Measurements from ENCODE around the gene IMPG1.

Gene IMPG1

DNA sequence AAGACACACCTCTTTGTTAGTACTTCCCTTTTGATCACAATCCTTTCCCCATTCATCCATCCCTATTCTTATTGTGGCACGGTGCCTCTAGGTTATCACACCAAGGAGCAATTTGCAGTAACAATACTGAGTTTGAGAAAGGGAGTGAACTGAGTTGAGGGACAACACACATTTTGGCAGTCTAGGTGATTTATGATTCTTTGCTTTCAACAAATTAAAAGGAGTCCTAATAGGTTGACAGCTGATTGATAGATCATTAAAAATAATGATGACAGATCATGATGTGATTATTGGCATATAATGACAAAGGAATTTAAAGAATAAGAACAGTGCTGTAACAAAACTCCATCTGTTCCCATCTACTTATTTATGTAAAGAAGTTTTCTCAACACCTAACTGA, 36.7 kb downstream of the IMPG1 start:
- DNase-seq (ENCODE audit: low spot score), result no peak
- in situ Hi-C loops (cut with MboI; ENCODE audit: low pct_unique_long_range_greater_than_20kb, low sequenced_read_pairs, unreplicated experiment), result loop anchor here (25.0 kb wide), 1 partner anchor 102 kb away; no protein-coding TSS in a partner anchor
- no peak for TF ChIP-seq CTCF (IDR thresholded peaks at IDR 0.05; ENCODE audit: extremely low read depth, insufficient read depth, missing control alignments)

GRCh38 chr6:76026101-76026500, 46.4 kb downstream of the IMPG1 start:
- in situ Hi-C loops (cut with MboI; ENCODE audit: low pct_unique_long_range_greater_than_20kb, low sequenced_read_pairs, unreplicated experiment), result loop anchor here (25.0 kb wide), 1 partner anchor 111 kb away; no protein-coding TSS in a partner anchor
- no peak for DNase-seq (ENCODE audit: low spot score)
- TF ChIP-seq CTCF (IDR thresholded peaks at IDR 0.05; ENCODE audit: extremely low read depth, insufficient read depth, missing control alignments), result no peak

- TF ChIP-seq CTCF (IDR thresholded peaks at IDR 0.05; ENCODE audit: extremely low read depth, insufficient read depth, missing control alignments), result no peak
- in situ Hi-C loops (cut with MboI; ENCODE audit: low pct_unique_long_range_greater_than_20kb, low sequenced_read_pairs, unreplicated experiment), result no loop called here
These were observed 57.6 kb downstream of the IMPG1 start for GRCh38 chr6:76014626-76015530.

DNA sequence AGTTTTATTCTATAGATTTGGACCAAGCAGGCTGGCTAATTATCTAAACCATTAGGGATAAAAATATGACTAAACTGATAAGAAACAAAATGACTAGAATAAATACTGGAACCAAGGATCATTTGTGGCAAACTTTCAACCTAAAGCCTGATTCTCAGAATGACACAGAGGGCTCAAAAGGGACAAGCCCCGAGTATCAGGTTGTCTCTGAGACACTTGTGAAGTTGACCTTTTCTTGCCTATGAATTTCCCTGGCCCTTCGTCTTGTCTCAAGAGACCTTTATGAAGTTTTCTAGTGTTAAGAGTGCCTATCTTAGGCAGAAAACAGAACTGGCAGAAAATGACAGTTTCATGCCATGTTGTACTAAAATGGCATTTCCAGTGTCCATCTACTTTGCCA, 68.3 kb downstream of the IMPG1 start:
- TF ChIP-seq CTCF (IDR thresholded peaks at IDR 0.05; ENCODE audit: extremely low read depth, insufficient read depth, missing control alignments), result no peak
- in situ Hi-C loops (cut with MboI; ENCODE audit: low pct_unique_long_range_greater_than_20kb, low sequenced_read_pairs, unreplicated experiment), result no loop called here
- DNase-seq (ENCODE audit: low spot score), result no peak

More at GRCh38 chr6:76014626-76015530, 57.6 kb downstream of the IMPG1 start:
- DNase-seq (ENCODE audit: low spot score), result no peak

GRCh38 chr6:76003686-76004085, 68.8 kb downstream of the IMPG1 start:
- DNase-seq (ENCODE audit: low spot score), result no peak
- in situ Hi-C loops (cut with MboI; ENCODE audit: low pct_unique_long_range_greater_than_20kb, low sequenced_read_pairs, unreplicated experiment), result no loop called here
- TF ChIP-seq CTCF (IDR thresholded peaks at IDR 0.05; ENCODE audit: extremely low read depth, insufficient read depth, missing control alignments), result no peak

DNA sequence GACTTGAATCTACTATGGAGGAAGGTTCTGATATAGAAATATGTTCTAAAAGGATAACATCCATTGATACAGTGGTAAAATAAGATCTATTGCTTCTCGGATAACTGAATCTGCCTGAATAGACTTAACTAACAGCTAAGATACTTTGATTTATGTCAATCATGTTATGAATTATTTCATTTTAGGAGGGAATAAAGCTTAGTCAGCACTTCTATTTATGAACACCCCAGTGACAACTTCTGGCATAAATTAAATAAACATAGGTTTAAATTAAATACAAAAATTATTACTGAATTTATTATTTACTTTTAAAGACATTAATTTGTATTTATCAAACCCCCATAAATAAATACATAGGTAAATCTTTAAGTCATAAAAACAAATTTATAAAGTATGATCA, 69.3 kb downstream of the IMPG1 start:
- TF ChIP-seq CTCF (IDR thresholded peaks at IDR 0.05; ENCODE audit: extremely low read depth, insufficient read depth, missing control alignments), result no peak
- no peak for DNase-seq (ENCODE audit: low spot score)
- in situ Hi-C loops (cut with MboI; ENCODE audit: low pct_unique_long_range_greater_than_20kb, low sequenced_read_pairs, unreplicated experiment), result no loop called here
